Neuronal stem cell (in vitro differentiated cells): Measurements from ENCODE around the gene ADAMTS14.

Experiments
- DNase-seq: peaks from one replicate; pipeline ENCODE4 v3.0.0-alpha.2; 2013; ENCODE audit warnings: low spot score
- H2AFZ ChIP-seq: one replicate; pipeline ENCODE4 v1.6.1; 2013; ENCODE audit warnings: mild to moderate bottlenecking, low read length, inconsistent platforms
- H2AK5ac ChIP-seq: 2 replicates; pipeline ENCODE4 v1.6.1; 2013; ENCODE audit warnings: low read depth, mild to moderate bottlenecking, inconsistent platforms, low read length, moderate library complexity, mixed read lengths
- H2BK120ac ChIP-seq: 2 replicates; pipeline ENCODE4 v1.6.1; 2013; ENCODE audit warnings: low read depth, mild to moderate bottlenecking, inconsistent platforms, low read length, moderate library complexity, mixed read lengths
- H2BK12ac ChIP-seq: one replicate; pipeline ENCODE4 v1.6.1; 2013; ENCODE audit warnings: low read length, inconsistent platforms
- H2BK15ac ChIP-seq: 2 replicates; pipeline ENCODE4 v1.6.1; 2013; ENCODE audit warnings: mild to moderate bottlenecking, low read length, inconsistent platforms, mixed read lengths
- H2BK5ac ChIP-seq: one replicate; pipeline ENCODE4 v1.6.1; 2013; ENCODE audit warnings: inconsistent platforms, mild to moderate bottlenecking, low read length, moderate library complexity
- H3K14ac ChIP-seq: one replicate; pipeline ENCODE4 v1.6.1; 2013; ENCODE audit warnings: low read length, inconsistent platforms
- H3K18ac ChIP-seq: 2 replicates; pipeline ENCODE4 v1.6.1; 2013; ENCODE audit warnings: low read length, inconsistent platforms
- H3K23ac ChIP-seq: 2 replicates; pipeline ENCODE4 v1.6.1; 2013; ENCODE audit warnings: low read depth, mild to moderate bottlenecking, mixed read lengths, low read length, inconsistent platforms; ENCODE audit not compliant: poor library complexity
- H3K27ac ChIP-seq: replicated peaks from 3 replicates; pipeline ENCODE4 v1.5.1; 2013; ENCODE audit warnings: low read length, inconsistent platforms
- H3K27me3 ChIP-seq, 3 experiments: 2 replicates each; pipeline ENCODE4 v1.6.1; 2013; ENCODE audit warnings: low read length in 3 of 3, mild to moderate bottlenecking in 2 of 3, inconsistent platforms in 1 of 3, low read depth in 1 of 3, mixed read lengths in 1 of 3, moderate library complexity in 1 of 3; ENCODE audit not compliant: control insufficient read depth in 3 of 3, insufficient read depth in 3 of 3
- H3K36me3 ChIP-seq, 2 donors: replicated peaks in 1 of 2; 2 replicates each; pipeline ENCODE4 v1.6.1; 2013; ENCODE audit warnings: low read length in 2 of 2; ENCODE audit not compliant: control insufficient read depth in 2 of 2, insufficient read depth in 2 of 2
- H3K4ac ChIP-seq: 2 replicates; pipeline ENCODE4 v1.6.1; 2013; ENCODE audit warnings: inconsistent platforms, mild to moderate bottlenecking, low read length, moderate library complexity
- H3K4me1 ChIP-seq, 2 donors: 1 replicate in 1 of 2; 2 replicates in 1 of 2; pipeline ENCODE4 v1.6.1; 2013; ENCODE audit warnings: low read length in 2 of 2, low read depth in 1 of 2; ENCODE audit not compliant: control insufficient read depth in 2 of 2, insufficient read depth in 1 of 2
- H3K4me2 ChIP-seq: one replicate; pipeline ENCODE4 v1.6.1; 2013; ENCODE audit warnings: mild to moderate bottlenecking, low read length, inconsistent platforms; ENCODE audit not compliant: insufficient read depth, poor library complexity, severe bottlenecking
- H3K4me3 ChIP-seq, 2 donors: 2 replicates each; pipeline ENCODE4 v1.5.1; 2013; ENCODE audit warnings: low read length in 2 of 2, mild to moderate bottlenecking in 2 of 2, inconsistent platforms in 1 of 2, moderate library complexity in 1 of 2
- H3K79me1 ChIP-seq: one replicate; pipeline ENCODE4 v1.6.1; 2013; ENCODE audit warnings: low read depth, mild to moderate bottlenecking, inconsistent platforms, low read length, moderate library complexity
- H3K9ac ChIP-seq: one replicate; pipeline ENCODE4 v1.6.1; 2013; ENCODE audit warnings: mild to moderate bottlenecking, low read depth, low read length, inconsistent platforms; ENCODE audit not compliant: poor library complexity
- H3K9me3 ChIP-seq, 2 donors: replicated peaks in 1 of 2; 2 replicates each; pipeline versions ENCODE3 to v1.6.1; 2013; ENCODE audit warnings: low read length in 2 of 2, mild to moderate bottlenecking in 2 of 2, inconsistent platforms in 1 of 2, low read depth in 1 of 2, mixed read lengths in 1 of 2, moderate library complexity in 1 of 2; ENCODE audit not compliant: control insufficient read depth in 2 of 2, insufficient read depth in 1 of 2
- H4K8ac ChIP-seq: one replicate; pipeline ENCODE4 v1.6.1; 2013; ENCODE audit warnings: low read depth, mild to moderate bottlenecking, inconsistent platforms, low read length, moderate library complexity
- H4K91ac ChIP-seq: one replicate; pipeline ENCODE4 v1.6.1; 2013; ENCODE audit warnings: low read length, low read depth, mild to moderate bottlenecking, inconsistent platforms; ENCODE audit not compliant: poor library complexity
- WGBS, 2 donors: extraction: QIAGEN DNeasy Blood & Tissue Kit; methylation state at CpG; one replicate each; pipeline ENCODE4 v1.1.7; 2013; ENCODE audit warnings: missing lambda C conversion rate in 2 of 2, mixed read lengths in 1 of 2; ENCODE audit not compliant: insufficient read length in 2 of 2, insufficient replicate concordance in 1 of 2; ENCODE audit errors: extremely low coverage in 2 of 2; 5-methylcytosine and 5-hydroxymethylcytosine counted together

ADAMTS14 gene

GRCh38 chr10:70660722-70661121 is 11.6 kb upstream of the ADAMTS14 start:
- Histone ChIP-seq H3K4me2 (no peak overlapping the region), H4K91ac (no peak overlapping the region), H3K79me1 (no peaks in the 10 kb centered on the region), H2BK12ac (no peak overlapping the region), H3K23ac (no peak overlapping the region), H3K4me1 (peaks cover 8 to 17% of the 10 kb centered on the region in 2 donors), H3K27ac (no peak overlapping the region), H2BK15ac (no peak overlapping the region), H4K8ac (no peak overlapping the region), H3K14ac (no peak overlapping the region), H2BK120ac (no peak overlapping the region), H3K4me3 (no peak overlapping the region), H3K27me3 (peaks cover 0 to 2% (median 0%) of the 10 kb centered on the region in 3 experiments), H3K36me3 (no peaks in the 10 kb centered on the region), H2AK5ac (no peak overlapping the region), H3K9me3 (peaks cover 0 to 2% of the 10 kb centered on the region in 2 donors), H3K9ac (no peak overlapping the region), H3K18ac (no peak overlapping the region), H2AFZ (no peak overlapping the region), H3K4ac (no peak overlapping the region), H2BK5ac (no peak overlapping the region)
- WGBS, 2 donors, result no CpG with 5 or more reads among the region's 4 CpGs
- DNase-seq, result no peak

- Histone ChIP-seq H2AK5ac (no peak overlapping the region), H3K27me3 (peaks cover 0 to 2% (median 0%) of the 10 kb centered on the region in 3 experiments), H3K27ac (no peak overlapping the region), H2AFZ (peak overlapping the region; percentile 28), H3K23ac (no peak overlapping the region), H3K4me1 (peaks cover 8 to 17% of the 10 kb centered on the region in 2 donors), H2BK120ac (no peak overlapping the region), H3K9me3 (peaks cover 0 to 2% of the 10 kb centered on the region in 2 donors), H2BK5ac (no peak overlapping the region), H3K4me2 (no peak overlapping the region), H3K4me3 (no peak overlapping the region), H3K18ac (peak overlapping the region; percentile 62), H3K9ac (peak overlapping the region; percentile 9), H3K14ac (no peak overlapping the region), H3K79me1 (no peaks in the 10 kb centered on the region), H2BK12ac (peak overlapping the region; percentile 8), H3K4ac (no peak overlapping the region), H3K36me3 (no peaks in the 10 kb centered on the region), H4K91ac (no peak overlapping the region), H4K8ac (no peak overlapping the region), H2BK15ac (peak overlapping the region; percentile 37)
- DNase-seq, result no peak
- no CpG with 5 or more reads among the region's 11 CpGs for WGBS, 2 donors
These were observed 10.5 kb upstream of the ADAMTS14 start for GRCh38 chr10:70661623-70662361.

GRCh38 chr10:70662362-70663220 is 9.7 kb upstream of the ADAMTS14 start:
- Histone ChIP-seq H3K4me1 (peaks cover 8 to 20% of the 10 kb centered on the region in 2 donors), H3K27ac (no peak overlapping the region), H3K9ac (no peak overlapping the region), H3K4me2 (no peak overlapping the region), H3K14ac (no peak overlapping the region), H3K23ac (no peak overlapping the region), H4K91ac (no peak overlapping the region), H3K27me3 (peaks cover 0 to 2% (median 0%) of the 10 kb centered on the region in 3 experiments), H3K4ac (no peak overlapping the region), H3K79me1 (no peaks in the 10 kb centered on the region), H2BK15ac (no peak overlapping the region), H2BK12ac (no peak overlapping the region), H3K4me3 (no peak overlapping the region), H2BK5ac (no peak overlapping the region), H3K18ac (no peak overlapping the region), H4K8ac (no peak overlapping the region), H3K9me3 (no peaks in the 10 kb centered on the region), H3K36me3 (no peaks in the 10 kb centered on the region), H2AFZ (peak overlapping the region; percentile 28), H2AK5ac (no peak overlapping the region), H2BK120ac (no peak overlapping the region)
- no peak for DNase-seq
- WGBS, 2 donors, result 100% methylated on average over 1 of the region's 12 CpGs; no CpG with 5 or more reads in 1 of the 2 donors
